ENCODE measurements around the gene NDUFC2.
"Not testable (repeated sequence)": the region's sequence is repeated elsewhere in the genome, so short reads cannot be mapped to it uniquely, and the experiment has no call there.

NDUFC2 gene

DNA sequence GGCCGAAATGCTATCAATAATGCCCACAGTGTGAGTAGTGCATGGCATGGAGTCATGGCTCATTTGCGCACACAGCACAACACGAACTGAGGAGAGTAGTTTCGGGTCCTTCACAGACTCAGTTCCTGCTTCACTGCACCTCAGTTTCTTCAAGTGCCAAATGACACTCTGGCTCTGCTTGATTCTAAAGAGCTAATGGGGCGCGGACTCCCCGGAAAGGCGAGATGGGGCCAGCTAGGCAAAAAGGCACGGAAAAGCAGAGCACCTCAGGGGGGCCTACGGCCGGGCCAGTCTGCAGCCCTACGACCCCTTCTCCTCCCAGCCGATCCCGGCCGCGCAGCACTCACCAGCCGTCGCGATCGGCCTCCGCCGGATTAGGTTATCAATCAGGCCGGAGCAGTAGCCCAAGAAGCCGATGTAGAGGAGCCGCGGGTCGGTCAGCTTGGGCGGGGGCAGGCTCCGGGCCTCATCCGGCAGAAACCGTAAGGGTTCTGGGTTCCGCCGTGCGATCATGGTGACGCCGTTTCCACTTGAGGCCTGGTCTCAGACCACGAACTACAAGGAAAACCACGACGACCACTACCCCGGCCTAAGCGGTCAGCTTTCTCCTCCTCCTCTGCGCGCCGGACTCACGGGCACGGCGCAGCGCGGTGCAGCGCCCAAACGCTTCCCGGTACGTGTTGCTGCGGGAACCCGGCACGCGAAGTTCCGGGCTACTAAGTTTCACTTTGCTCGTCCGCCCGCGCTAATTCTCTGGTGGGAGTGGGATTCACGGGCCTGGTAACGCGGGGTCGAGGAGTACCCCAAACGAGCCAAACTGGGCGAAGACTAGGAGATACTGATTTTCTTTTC, at the start of gene NDUFC2:
NDUFC2 (minus strand) TSS at position 631 of the 852 bp plus-strand sequence; CDS start at position 513, 118 bp downstream.
- FAIRE-seq (peak; percentile 35), DNase-seq (ENCODE audit: extremely low spot score, insufficient read length, low read depth) (peak; percentile 79)

DNA sequence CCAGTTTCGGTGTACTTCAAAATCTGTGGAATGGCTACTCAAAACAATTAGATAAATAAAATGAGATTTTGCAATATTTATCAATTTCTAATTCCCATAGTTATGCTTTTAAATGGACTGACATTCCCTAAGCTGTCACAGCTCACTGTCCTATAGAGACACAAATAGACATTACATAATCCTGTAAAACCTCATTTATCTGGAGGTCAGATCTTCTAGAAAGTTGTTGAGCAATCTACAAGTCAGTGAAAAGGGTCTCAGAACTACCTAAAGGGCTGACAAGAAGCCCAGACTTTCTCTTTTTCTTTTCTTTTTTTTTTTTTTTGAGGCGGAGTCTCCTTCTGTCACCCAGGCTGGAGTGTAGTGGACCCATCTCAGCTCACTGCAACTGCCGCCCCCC, 47.7 kb upstream of the NDUFC2 start:
- no peak for FAIRE-seq
- no peak for DNase-seq (ENCODE audit: extremely low spot score, insufficient read length, low read depth)

DNA sequence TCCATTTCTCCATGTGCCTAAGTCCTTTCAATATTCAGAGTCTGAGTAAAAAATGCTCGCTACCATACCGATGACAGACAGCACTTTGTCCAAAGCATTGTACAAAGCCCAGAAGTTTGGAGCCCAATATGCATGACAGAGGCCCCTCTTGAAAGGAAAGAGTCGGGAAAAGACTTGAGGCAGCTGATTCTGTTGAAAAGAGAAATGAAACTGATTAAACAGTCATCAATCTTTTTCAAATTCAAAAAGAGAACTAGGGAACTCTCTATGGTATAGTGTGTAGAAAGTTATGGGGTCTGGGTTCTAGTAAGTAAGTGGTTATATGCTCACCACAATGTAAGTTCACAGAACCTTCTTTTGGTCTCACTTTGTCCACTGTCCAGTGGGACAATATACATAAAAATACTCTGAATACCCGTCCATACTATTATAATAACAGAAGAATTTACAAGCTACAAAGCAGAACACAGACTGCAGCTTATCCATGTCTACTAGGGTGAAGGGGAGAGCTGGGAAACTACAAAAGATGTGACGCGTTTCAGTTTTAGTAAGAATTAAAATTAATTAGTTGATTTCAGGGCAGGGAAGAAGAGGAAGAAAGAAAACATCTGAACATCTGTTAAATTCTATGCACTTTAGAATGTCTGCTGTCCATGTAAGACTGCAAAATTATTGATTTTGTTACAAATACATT, 33.1 kb upstream of the NDUFC2 start:
- DNase-seq (ENCODE audit: extremely low spot score, insufficient read length, low read depth) = no peak
- FAIRE-seq = no peak

DNA sequence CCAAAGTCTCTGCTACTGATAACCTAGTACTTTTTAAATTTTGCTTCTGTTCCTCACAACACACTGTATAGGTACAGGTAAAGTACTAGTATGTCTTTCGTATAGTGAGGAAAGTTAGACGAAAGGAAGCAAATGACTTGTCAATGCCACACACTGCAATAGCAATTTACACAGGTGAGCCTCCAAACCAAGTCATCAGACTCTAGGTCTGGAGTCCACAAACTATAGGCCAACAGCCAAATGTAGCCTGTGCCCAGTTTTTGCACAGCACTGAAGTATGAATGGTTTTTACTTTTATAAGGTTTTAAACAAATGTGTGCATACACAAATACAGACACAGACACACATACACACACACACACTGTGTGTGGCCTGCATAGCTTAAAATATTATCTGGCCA, 31.6 kb upstream of the NDUFC2 start:
- DNase-seq (ENCODE audit: extremely low spot score, insufficient read length, low read depth) (no peak), FAIRE-seq (no peak)

DNA sequence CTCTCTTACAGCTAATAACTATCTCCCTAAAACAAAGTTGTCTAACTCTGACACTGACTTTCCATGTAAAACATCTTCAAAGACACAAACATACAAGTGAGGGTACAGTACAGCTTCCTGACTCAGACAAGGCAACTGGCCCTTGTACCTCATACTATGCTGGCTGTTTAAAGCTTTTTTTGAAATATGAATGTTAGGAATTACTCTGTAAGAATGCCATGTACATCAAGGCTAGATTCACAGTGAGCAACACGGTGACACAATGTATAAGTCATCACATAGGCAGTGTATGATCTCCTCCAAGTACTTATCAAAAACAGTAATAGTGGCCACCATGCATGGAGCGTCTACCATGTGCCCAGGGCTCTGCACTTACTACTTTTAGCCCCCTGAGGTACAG, 31.2 kb upstream of the NDUFC2 start:
- no peak for DNase-seq (ENCODE audit: extremely low spot score, insufficient read length, low read depth)
- FAIRE-seq = no peak

DNA sequence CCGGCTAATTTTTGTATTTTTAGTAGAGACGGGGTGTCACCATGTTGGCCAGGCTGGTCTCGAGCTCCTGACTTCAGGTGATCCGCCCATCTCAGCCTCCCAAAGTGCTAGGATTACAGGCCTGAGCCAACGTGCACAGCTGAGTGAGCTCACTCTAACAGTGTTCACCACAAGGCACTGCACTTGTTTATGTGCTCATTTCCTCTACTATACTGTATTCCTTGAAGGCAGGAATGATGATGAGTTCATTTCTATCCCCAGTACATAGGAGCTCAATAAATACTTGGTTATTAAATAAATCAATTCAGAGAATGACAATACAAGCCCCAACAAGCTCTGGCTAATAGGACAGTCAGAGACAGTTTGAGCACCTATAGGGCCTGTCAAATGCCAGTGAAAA, 30.7 kb upstream of the NDUFC2 start:
- no peak for FAIRE-seq

DNA sequence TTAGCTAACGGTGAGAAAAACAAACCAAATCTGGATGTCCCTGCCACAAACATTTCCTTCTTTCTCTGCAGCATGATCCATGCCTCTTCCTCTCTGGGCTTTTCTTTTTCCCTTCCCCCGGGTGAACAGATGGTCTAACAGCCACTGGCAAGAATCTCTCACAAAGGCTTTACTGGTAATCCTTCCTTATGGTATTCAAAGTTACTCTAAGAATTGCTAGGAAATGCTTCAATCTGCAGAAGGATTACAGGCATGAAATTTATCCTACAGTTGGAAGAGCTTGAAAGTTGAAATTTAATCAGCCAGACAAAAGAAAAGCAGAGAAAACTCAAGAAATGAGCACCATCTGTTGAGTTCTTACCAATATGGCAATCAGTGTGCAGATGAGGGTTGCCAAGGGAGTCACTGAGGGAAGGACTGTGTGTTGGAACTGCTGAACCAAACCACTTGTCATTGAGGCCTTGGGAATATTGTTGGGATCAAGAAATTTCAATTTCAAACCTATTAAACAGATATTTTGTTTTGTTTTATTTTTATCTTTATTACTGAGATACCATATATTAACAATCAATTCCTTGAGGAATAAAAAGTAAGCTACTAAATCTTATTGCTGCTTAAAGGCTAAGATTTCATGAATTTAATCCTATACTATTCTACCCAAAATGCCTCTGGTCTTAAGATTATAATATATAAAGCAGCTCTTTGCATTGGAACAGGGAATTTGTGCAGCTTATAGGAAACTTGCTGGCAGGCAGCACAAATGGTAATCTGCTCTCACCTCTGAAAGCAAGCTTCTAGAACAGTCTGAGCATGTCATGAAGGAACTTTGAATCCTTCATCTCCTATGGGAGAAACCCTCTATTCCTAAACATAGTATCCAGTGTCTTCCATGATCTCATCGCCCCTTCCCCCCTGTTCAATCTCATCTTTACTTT, 29.7 kb upstream of the NDUFC2 start:
- DNase-seq (ENCODE audit: extremely low spot score, insufficient read length, low read depth) (no peak), FAIRE-seq (no peak)

More for the DNA sequence above, 30.7 kb upstream of the NDUFC2 start:
- DNase-seq (ENCODE audit: extremely low spot score, insufficient read length, low read depth) = no peak

DNA sequence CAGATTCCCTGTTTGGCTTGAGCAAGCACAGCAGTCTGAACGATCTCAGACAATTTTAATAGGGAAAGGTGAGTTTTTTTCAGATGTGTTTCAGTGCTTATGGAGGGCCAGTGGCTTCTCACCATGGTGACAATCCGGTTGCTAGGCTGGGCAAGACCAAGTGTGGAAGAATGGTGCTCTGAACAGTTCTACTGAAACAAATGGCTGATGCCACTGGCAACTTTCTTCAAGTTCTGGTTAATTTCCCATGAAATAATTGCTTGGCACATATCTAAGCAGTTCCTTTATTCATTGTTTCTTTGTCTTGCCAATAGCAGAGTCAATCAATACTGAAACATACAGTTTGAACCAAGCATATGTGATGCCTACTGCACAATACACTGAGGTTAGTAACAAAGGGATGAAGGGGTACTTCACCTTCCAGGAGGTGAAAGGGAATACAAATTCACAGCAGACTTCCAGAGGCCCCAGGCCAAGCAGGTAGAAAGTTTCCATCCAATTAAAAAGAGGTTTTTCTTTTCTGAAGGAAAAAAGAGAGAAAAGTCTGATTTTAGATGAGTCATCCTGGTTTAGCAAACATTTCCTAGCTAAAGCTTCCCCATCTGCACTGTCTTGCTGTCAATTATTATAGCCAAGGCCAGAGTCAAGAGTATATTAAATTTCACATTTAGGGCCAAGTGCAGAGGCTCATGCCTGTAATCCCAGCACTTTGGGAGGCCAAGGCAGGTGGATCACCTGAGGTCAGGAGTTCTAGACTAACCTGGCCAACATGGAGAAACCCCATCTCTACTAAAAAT, 21.2 kb upstream of the NDUFC2 start:
- no peak for FAIRE-seq
- no peak for DNase-seq (ENCODE audit: extremely low spot score, insufficient read length, low read depth)

DNA sequence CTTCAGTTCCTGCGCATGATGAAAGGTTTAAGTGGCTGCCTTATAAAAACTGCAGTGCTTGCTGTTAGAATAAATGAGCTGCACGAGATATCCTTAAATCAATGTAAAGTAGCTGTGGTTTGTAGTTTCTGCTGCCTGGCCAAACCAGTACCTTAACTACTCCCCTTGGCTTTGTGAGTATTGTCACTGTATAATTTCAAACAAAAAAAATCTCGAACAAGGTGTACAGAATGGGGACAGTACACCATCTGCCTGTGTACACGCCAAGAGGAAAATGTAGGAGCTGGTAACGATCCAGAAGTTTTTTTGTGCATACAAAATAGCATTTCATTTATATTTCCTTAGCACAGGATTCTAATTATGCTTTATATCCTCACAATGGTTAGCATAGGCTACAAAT, 20.6 kb upstream of the NDUFC2 start:
- FAIRE-seq = no peak
- no peak for DNase-seq (ENCODE audit: extremely low spot score, insufficient read length, low read depth)

DNA sequence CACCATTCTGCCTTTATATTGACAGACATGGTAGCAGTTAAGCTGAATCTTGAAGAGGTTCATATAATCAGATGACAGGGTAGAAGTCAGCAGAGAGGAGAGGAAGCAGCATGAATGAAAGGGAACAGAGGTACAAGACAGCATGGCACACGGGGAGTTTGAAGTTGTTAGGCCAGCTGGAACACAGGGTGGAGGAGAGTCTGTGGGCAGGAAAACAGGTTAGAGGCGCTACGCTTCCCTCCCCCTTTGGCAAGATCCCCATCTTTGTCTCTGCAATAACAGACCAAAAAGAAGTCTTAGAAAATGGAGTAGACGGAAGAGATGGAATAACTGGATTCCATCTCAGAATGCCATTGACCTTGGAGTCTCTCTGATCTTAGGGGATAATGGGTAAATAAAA, 20.0 kb upstream of the NDUFC2 start:
- DNase-seq (ENCODE audit: extremely low spot score, insufficient read length, low read depth) (no peak), FAIRE-seq (no peak)

DNA sequence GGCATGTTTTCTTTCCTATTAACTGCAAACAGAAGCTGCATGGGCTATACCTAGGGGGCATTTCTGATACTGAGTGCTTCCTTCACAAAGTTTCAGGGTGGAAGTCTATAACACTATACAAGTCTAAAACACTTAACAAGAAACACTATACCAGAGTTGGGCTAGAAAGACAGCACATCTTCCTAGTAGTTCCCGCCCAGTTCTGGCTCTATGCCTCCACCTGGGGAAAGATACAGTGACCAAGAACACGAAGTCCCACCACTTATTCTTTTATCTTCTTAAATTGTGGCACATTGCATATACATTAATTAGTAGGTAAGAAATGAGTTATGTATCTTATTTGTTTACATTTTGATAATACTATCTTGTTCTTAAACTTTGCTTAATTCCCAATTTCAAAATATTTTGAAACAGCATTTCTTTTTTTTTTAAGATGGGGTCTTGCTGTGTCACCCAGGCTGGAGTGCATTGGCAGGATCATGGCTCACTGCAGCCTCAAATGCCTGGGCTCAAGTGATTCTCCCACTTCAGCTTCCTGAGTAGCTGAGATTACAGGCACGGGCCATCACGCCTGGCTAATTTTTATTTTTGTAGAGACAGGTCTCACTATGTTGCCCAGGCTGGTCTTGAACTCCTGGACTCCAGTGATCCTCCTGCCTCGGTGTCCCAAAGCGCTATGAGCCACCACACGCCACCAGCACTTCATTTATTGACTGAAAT, 18.2 kb upstream of the NDUFC2 start:
- DNase-seq (ENCODE audit: extremely low spot score, insufficient read length, low read depth) = no peak
- FAIRE-seq = no peak

DNA sequence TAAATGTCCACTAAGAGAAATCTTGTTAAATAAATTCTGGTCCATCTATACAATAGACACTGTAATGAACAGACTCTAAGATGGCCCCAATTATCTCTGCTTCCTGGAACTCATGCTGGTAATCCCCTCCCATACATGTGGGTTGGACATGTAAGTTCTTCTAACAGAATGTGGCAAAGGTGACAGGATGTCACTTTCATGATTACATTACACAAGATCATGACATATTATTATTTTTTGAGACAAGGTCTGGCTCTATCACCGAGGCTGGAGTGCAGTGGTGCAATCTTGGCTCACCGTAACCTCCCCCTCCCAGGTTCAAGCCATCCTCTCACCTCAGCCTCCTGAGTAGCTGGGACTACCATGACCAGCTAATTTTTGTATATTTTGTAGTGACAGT, 14.6 kb upstream of the NDUFC2 start:
- FAIRE-seq (no peak), DNase-seq (ENCODE audit: extremely low spot score, insufficient read length, low read depth) (no peak)

DNA sequence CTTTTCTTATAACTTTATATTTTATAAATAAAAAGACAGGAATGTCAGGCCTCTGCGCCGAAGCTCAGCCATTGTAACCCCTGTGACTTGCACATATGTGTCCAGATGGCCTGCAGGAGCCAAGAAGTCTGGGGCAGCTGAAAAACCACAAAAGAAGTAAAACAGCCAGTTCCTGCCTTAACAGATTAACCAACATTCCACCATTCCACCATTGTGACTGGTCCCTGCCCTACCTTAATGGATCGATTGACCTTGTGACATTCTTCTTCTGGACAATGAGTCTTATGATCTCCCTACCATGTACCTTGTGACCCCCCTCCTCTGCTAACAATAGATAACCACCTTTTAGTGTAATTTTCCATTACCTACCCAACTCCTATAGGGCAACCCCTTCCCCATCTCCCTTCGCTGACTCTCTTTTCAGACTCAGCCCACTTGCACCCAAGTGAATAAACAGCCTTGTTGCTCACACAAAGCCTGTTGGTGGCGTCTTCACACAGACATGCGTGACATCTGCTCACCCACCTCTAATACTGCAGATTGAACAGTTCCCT, 6.9 kb upstream of the NDUFC2 start:
- not testable (repeated sequence) for FAIRE-seq; DNase-seq (ENCODE audit: extremely low spot score, insufficient read length, low read depth)

DNA sequence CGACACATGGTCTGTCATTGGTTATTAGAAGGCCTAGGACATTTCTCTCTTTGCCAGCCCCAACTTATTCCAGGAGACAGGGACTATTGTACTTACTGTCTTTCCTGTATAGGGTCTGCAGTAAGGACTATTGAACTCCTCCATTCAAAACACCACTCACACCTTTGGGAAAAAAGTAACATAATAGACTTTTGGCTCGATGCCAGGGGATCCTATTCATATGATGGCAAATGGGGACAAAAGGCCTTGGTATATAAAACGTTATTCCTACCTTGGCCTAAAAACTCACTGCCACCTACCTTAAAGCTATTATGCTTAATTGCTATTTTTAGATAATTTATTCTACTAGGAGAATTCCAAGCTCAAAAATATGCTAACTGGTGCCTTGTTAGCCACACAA, 6.3 kb upstream of the NDUFC2 start:
- FAIRE-seq = no peak
- no peak for DNase-seq (ENCODE audit: extremely low spot score, insufficient read length, low read depth)

DNA sequence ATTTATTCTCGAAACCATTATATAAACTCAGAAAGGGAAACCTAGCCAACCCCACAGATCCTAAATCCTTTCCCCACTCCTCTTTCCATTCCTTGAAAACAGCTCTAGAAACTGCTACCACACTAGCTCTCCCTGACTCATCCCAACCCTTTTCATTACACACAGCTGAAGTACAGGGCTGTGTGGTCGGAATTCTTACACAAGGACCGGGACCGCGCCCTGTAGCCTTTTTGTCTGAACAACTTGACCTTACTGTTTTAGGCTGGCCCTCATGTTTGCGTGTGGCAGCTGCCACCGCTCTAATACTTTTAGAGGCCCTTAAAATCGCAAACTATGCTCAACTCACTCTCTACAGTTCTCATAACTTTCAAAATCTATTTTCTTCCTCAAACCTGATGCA, 4.8 kb upstream of the NDUFC2 start:
- not testable (repeated sequence) for FAIRE-seq

DNA sequence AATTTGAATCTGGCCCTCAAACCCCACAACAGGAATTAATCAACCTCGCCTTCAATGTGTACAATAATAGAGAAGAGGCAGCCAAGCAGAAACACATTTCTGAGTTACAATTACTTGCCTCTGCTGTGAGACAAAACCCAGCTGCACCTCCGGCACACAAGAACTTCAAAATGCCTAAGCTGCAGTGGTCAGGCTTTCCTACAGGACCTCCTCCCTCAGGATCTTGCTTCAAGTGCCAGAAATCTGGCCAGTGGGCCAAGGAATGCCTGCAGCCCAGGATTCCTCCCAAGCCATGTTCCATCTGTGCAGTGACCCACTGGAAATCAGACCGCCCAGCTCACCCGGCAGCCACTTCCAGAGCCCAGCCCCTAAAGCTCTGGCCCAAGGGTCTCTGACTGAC, 3.4 kb upstream of the NDUFC2 start:
- FAIRE-seq (no peak), DNase-seq (ENCODE audit: extremely low spot score, insufficient read length, low read depth) (no peak)

More for the DNA sequence above, 4.8 kb upstream of the NDUFC2 start:
- not testable (repeated sequence) for DNase-seq (ENCODE audit: extremely low spot score, insufficient read length, low read depth)

DNA sequence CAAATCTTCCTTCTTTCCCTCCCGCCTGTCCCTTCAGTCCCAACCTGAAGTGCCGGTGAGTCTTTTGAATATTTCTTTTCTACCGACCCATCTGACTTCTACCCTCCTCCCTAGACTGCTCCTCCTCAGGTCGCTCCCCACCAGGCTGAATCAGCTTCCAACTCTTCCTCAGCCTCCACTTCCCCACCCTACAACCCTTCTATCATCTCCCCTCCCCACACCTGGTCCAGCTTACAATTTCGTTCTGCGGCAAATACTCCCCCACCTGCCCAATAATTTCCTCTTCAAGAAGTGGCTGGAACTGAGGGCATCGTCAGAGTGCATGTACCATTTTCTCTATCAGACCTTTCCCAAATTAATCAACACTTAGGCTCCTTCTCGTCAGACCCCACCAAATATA, 2.5 kb upstream of the NDUFC2 start:
- no peak for DNase-seq (ENCODE audit: extremely low spot score, insufficient read length, low read depth)
- FAIRE-seq = no peak

DNA sequence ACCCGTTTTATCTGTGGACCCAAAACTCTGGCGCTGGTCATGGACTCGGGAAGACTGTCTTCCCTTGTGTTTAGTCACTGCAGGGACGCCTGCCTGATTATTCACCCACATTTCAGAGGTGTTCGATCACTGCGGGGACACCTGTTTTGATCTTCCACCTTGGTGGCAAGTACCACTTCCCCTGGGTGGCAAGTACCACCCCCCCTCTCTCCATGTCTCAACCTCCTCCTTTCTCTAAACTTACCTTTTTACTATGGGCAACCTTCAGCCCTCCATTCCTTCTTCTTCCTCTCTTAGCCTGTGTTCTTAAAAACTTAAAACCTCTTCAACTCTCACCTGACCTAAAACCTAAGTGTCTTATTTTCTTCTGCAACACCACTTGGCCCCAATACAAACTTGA, 1.9 kb upstream of the NDUFC2 start:
- DNase-seq (ENCODE audit: extremely low spot score, insufficient read length, low read depth) = no peak
- no peak for FAIRE-seq

Measured in GM18507 (cell line).